RWPE1 (cell line): ENCODE data around the gene SLC17A8.
A peak's percentile ranks its signal among the peaks of the same experiment; 100 is the strongest.

Experiments
- CTCF ChIA-PET: fragments of 350-600 bp; sonication (Branson Sonifier 250); formaldehyde crosslinking; extraction: SDS; loops from one replicate; lab custom pipeline; 2021; lab: Yijun Ruan, JAX
- POLR2A ChIA-PET: fragments of 400-600 bp; formaldehyde crosslinking; extraction: SDS; loops from one replicate; lab custom pipeline; 2020; ENCODE audit warnings: antibody characterized with exemption; ENCODE audit not compliant: low non-redundant PET; lab: Yijun Ruan, JAX
- DNase-seq: peaks from one replicate; pipeline ENCODE4 v3.0.0; 2012; ENCODE audit warnings: low spot score
- H3K27ac ChIP-seq: fragments of 450-650 bp; 2 replicates; pipeline ENCODE4 v1.5.1; 2017
- CTCF ChIP-seq: fragments of 450-650 bp; conservative IDR thresholded peaks from 2 replicates; pipeline ENCODE4 v1.5.1; 2017; ENCODE audit warnings: low read depth, mild to moderate bottlenecking

SLC17A8 gene

GRCh38 chr12:100345020-100345767 lies 11.7 kb upstream of the SLC17A8 start:
- ChIA-PET CTCF (interaction anchor here (0.7 kb wide), 1 partner anchor 85 kb away, joined by 3 read pairs; no protein-coding TSS in a partner anchor), POLR2A (no interaction called here)
- TF ChIP-seq CTCF = no peak
- no peak overlapping the region for H3K27ac ChIP-seq
- no peak for DNase-seq

- ChIA-PET POLR2A (no interaction called here), CTCF (interaction anchor here (0.7 kb wide), 2 partner anchors 208 to 1033 kb away, joined by 3 to 4 read pairs; no protein-coding TSS in a partner anchor)
- no peak for DNase-seq
- TF ChIP-seq CTCF = no peak
- no peak overlapping the region for H3K27ac ChIP-seq
Measured at GRCh38 chr12:100346660-100347059, 10.2 kb upstream of the SLC17A8 start.

- POLR2A ChIA-PET = no interaction called here
- CTCF ChIA-PET = interaction anchor here (0.7 to 2.4 kb wide), 5 partner anchors 99 to 863 kb away, joined by 3 to 9 read pairs (median 4); no protein-coding TSS in a partner anchor
- TF ChIP-seq CTCF = no peak; the same call in 1 of the 2 replicates
- peak; percentile 30 for DNase-seq
- no peak overlapping the region for H3K27ac ChIP-seq
Measured at GRCh38 chr12:100348657-100349454, 8.0 kb upstream of the SLC17A8 start.

- POLR2A ChIA-PET = no interaction called here
Measured at GRCh38 chr12:100359248-100359647, 2.4 kb downstream of the SLC17A8 start.

GRCh38 chr12:100359822-100360221 lies 2.9 kb downstream of the SLC17A8 start:
- TF ChIP-seq CTCF = no peak
- DNase-seq = peak; percentile 18
- CTCF ChIA-PET = no interaction called here
- POLR2A ChIA-PET = no interaction called here
- H3K27ac ChIP-seq = no peak overlapping the region

More at GRCh38 chr12:100359248-100359647, 2.4 kb downstream of the SLC17A8 start:
- no peak for DNase-seq
- H3K27ac ChIP-seq = no peak overlapping the region
- no peak for TF ChIP-seq CTCF
- CTCF ChIA-PET = no interaction called here

GRCh38 chr12:100360450-100360849 lies 3.6 kb downstream of the SLC17A8 start:
- no peak overlapping the region for H3K27ac ChIP-seq
- no peak for TF ChIP-seq CTCF
- no peak for DNase-seq
- ChIA-PET POLR2A (no interaction called here), CTCF (no interaction called here)
